NCI-H2196 (cell line): ENCODE data around the gene ZNF77.
"Not testable (repeated sequence)": the region's sequence is repeated elsewhere in the genome, so short reads cannot be mapped to it uniquely, and the experiment has no call there.

Experiments used
- DNase-seq: peaks from one replicate; lab custom pipeline; 2025; ENCODE audit not compliant: unreplicated experiment; lab: John Stamatoyannopoulos, UW

The ZNF77 gene

DNA sequence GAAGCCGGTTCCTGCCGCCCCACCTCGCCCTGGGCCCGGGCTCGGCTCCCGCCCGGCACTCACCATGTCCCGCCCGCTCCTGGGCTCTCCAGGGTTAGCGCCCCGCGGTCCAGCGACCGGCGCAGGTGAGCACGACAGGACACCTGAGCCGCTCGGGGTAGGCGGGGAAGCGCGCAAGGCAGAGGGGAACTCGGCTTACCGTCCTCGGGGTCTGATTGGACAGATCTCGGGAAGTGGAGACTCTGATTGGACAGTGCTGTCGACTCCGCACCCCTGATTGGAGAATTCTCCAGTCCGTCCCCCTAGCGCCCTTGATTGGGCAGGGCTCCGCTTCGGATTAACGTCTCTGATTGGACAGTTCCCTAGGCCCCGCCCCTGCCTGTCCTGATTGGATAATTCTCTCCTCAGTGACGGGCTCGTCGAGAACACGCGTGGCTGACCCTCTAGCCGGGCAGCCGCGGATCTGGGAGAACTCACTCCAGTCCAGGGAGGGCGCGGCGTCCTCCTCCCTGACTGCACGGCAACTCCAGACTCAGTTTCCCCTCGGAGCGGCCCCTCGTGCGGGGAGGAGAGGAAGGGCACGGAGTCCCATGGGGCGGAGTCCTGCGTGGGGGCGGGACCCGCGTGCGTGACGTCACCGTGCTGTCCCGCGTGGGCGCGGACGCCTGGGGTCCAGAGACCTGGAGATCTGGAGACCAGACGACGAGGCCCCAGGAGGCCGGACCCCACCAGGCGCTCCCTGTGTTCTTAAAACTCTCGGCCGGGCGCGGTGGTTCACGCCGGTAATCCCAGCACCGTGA lies at the start of gene ZNF77:
Gene ZNF77 (minus strand): TSS at position 197 of the 800 bp plus-strand sequence. CDS start 131 bp downstream, at position 66.
- DNase-seq: peak; percentile 99

- DNase-seq: no peak
Measured at GRCh38 chr19:2993579-2993978, 48.8 kb upstream of the ZNF77 start.

DNA sequence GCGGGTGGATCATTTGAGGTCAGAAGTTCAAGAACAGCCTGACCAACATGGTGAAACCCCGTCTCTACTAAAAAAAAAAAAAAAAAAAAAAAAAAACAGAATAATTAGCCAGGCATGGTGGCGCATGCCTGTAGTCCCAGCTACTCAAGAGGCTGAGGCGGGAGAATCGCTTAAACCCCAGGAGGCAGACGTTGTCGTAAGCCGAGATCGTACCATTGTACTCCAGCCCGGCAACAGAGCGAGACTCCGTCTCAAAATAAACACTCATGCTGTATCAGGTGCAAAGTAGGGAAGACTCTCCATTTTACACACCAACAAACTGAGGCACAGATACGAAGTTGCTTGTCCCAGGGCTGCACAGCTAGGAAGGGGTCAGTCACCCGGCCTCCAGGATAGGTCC lies 48.2 kb upstream of the ZNF77 start:
- no peak for DNase-seq

- not testable (repeated sequence) for DNase-seq
Measured at GRCh38 chr19:2992333-2992732, 47.6 kb upstream of the ZNF77 start.

DNA sequence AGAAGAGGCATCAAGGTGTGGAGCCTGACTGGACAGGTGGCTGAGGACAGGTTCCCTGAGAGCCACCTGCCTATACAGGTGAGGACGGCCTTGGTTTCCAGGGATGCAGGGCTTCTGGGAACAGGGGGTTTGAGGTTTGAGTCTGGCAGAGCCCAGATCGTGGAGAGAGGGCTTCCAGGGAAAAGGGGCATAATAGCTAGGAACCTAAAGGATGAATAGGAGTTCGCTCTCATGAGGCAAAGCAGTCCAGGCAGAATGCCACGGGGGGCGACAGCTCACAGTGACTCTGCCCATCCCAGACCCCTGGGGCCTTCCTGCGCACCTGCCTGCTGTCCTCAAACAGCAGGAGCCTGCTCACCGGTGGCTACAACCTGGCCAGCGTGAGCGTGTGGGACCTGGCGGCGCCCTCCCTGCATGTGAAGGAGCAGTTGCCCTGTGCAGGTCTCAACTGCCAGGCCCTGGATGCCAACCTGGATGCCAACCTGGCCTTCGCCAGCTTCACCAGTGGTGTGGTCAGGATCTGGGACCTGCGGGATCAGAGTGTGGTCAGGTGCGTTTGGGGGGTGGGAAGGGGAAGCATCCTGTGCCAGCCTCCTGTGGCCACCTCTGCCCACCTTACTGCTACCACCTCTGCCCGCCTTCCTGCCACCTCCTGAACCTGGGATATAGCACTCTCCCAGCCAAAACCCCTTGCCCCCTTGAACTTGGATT lies 44.6 kb upstream of the ZNF77 start:
- DNase-seq: no peak

- no peak for DNase-seq
Measured at GRCh38 chr19:2988568-2988967, 43.8 kb upstream of the ZNF77 start.

- no peak for DNase-seq
Measured at GRCh38 chr19:2987797-2988196, 43.0 kb upstream of the ZNF77 start.

GRCh38 chr19:2986951-2987524 lies 42.3 kb upstream of the ZNF77 start:
- DNase-seq: no peak

DNA sequence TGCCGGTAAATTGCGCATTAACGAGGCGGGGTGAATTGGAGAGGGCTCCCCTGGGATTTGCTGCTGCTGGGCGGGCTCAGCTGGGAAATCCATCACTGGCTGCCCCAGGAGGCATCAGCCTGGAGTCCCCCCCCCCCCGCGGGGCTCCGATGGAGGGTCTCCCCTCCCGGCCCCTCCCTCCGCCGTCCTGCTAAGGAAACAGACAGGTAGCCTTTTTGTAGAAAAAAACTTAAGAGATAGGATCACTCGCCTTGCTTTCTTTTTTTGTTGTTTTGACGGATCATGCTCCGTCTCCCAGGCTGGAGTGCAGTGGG lies 39.4 kb upstream of the ZNF77 start:
- no peak for DNase-seq

DNA sequence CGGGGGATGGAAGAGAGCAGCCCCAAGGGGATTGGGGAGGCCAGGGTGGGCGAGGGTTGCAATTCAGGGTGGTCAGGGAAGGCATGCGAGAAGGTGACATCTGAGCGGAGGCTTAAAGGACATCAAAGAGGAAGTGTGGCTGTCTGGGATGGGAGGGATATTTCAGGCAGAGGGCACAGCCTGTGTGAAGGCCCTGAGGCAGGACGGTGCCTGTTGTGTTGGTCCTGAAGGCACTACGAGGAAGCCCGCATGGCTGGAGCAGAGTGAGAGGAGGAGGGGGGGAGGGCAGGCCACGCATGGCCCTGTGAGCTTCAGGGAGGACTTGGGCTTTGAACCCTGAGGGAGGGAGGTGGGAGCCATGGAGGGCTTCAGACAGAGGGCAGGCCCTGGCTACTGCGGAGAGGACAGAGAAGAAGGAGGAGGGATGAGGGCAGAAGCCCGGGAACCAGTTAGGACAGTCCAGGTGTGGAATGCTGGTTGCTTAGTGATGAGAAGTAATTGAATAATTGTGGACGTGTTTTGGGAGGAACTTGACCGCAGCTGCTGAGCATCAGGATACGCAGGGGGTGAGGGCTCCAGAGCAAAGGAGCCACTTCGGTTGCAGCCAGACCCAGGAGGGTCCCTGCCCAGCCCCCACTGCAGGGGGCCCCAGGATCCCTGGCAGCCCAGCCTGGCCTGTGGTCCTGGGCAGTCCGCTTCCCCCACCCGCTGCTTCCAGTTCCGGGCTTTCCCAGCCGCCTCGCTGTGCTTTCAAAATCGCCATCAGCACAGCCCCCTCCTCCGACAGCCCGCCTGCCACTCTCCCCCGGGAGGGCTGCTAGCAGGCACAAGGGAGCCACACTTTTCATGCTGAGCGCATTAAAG lies 38.8 kb upstream of the ZNF77 start:
- DNase-seq: peak; percentile 49

DNA sequence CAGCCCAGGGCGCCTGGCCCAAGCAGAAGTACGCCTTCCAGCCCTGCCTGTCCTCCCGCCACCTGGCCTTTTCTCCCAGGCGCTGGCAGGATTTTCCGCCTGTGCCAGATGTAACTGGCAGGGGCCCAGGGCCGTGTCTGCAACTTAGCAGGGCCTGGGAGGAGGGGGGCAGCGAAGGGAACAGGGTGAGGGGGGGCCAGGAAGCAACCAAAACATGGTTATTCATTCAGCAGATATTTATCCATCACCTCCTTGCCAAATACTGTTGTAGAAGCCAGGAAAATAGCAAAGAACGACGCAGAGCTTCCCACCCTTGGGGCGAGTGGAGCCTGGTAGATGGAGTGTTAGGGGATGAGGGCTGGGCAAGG lies 38.2 kb upstream of the ZNF77 start:
- peak; percentile 90 for DNase-seq

DNA sequence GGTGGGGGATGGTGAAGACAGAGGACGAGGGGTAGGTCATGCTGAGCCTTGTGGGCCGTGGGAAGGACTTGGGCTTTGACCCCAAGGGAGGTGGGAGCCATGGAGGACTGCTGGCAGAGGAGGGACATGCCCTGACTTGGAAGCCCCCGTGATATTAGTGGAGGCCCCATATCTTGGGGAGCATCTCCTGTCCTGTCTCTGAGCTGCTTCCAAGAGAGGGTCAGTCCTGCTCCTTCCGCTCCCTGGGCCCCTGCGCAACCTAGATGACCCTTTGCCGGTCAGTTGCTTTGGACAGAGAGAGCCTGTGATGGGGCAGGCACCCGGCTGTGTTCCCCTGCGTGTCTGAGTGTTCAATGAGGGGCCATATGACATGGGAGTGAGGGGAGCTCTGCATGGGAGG lies 37.8 kb upstream of the ZNF77 start:
- DNase-seq: no peak

DNA sequence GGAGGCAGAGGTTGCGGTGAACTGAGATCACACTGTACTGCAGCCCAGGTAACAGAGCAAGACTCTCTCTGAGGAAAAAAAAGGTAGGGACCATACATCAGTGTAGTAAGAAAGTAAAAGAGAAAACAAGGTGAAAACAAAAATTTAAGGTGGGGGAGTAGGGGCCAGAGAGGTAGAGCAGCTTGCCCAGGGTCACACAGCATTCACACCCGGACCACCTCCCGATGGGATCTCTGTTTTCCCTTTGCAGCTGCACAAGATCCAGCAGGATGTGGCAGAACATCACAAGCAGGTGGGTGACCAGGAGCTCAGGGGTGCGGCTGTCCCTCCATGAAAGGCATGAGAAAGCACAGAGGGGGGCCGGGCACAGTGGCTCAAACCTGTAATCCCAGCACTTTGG lies 37.1 kb upstream of the ZNF77 start:
- DNase-seq: no peak

GRCh38 chr19:2978772-2979171 lies 34.0 kb upstream of the ZNF77 start:
- DNase-seq: no peak

- DNase-seq: no peak
Measured at GRCh38 chr19:2978166-2978767, 33.5 kb upstream of the ZNF77 start.

DNA sequence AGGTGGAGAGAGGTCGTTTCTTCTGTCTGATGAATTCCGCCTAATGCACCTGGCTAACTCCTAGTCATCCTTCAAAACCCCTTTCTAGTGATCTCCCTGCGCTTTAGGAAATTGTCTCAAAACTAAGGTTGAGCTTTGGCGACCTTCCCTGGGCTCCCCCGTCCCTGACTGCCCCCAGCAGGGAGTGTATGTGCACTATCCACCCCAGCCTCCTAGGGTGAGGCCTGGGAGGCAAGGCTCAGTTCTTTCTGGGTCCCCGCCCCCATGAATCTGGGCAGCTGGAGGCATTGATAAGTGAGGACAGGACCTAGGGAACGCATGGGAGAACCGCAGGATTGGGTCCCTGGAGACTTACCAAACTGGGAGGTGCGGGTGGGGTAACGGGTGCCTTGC lies 33.0 kb upstream of the ZNF77 start:
- DNase-seq: no peak

DNA sequence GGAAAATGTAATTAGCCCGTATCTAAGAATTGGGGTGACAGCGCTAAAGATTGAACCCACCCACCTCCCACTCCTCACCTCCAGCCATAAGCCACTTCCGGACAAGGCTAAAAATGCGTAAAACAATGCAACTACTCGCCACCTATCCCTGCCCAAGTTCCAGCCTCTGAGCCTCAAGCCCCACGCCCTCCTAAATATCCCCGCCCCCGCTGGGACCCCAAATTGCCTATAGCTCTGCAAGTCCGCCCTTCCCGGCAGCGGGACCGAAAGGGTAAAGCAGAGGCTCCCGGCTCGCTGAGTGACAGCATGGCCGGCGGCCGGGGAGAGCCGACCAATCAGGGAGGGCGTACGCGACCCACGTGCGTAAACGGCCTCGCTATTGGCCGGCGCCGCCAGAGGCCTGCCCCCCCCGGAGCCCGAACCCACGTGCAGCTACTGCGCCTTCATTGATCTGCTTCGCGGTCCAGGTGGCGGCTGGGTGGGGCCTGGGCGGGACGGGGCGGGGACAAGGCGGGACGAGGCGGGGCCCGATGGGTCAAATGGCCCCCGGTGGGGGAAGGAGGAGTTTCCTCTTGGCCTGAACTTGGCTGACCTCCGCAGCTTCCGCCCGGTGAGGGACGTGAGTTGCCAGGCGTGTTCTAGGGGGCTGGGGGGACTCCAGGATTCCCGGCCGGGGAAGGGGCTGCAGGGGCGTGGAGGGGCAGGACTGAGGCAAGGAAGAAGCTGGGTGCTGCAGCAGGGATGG lies 32.4 kb upstream of the ZNF77 start, which contains the start of gene TLE6:
Gene TLE6 (plus strand): TSS at position 564 of the 745 bp plus-strand sequence. CDS start 670 bp downstream, outside the sequence.
- peak; percentile 96 for DNase-seq

- DNase-seq: peak; percentile 21
Measured at GRCh38 chr19:2976609-2977000, 31.8 kb upstream of the ZNF77 start.

DNA sequence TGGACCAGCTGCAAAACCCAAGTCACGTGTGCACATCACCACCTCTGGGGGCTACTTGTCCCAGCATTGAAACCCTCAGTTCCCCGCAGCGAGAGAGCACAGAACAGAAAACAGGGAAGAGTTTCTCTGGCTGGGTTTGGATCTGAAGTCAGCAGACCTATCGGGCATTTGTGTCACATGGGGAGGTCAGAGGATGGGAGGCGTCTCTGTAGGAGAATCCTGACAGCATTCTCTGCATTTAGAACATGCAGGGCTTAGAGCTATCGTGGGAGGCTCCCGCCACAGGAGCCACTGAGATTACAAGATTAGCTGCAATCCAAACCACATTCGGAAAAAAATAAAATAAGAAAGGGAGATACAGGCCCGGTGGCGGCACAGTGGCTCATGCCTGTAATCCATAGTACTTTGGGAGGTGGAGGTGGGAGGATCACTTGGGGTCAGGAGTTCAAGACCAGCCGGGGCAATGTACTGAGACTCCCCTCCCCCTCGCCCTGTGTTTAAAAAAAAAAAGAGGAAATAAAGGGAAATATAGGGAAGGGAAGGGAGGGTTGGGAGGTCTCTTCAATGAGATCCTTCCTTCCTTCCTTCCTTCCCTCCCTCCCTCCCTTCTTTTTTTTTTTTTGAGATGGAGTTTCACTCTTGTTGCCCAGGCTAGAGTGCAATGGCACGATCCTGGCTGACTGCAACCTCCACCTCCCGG lies 29.7 kb upstream of the ZNF77 start:
- DNase-seq: no peak

- DNase-seq: no peak
Measured at GRCh38 chr19:2973229-2973628, 28.5 kb upstream of the ZNF77 start.
